ENCODE data around the gene ADAMTS7.
"Not testable (repeated sequence)": the region's sequence is repeated elsewhere in the genome, so short reads cannot be mapped to it uniquely, and the experiment has no call there.

ADAMTS7 gene

DNA sequence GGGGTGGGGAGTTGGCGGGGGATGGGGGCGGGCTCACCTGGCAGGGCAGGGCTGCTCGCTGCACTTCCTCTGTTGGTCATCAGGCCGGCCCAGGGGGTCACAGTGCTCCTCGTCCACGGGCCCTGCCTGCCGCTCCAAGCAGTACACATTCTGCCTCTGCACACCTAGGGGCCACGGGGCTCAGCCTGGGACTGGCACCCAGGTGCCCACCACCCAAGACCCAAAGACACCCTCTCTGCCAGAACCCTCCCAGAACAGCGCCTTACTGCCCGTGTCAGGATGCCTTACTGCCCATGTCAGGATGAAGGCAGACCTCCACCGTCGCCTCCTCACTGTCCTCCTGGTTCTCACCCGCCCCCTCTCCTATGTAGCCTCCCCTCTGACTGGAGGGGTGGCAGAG is 43.2 kb downstream of the ADAMTS7 start:
- Histone ChIP-seq H3K4me3 (ENCODE audit: low read length) (no peak overlapping the region), H3K36me3 (ENCODE audit: insufficient read depth, low read depth, low read length) (no peaks in the 10 kb centered on the region), H3K4me1 (ENCODE audit: insufficient read depth, low read length) (peaks cover 5% of the 10 kb centered on the region; the same call in 1 of the 2 replicates), H3K27ac (ENCODE audit: low read length) (no peak overlapping the region), H3K9ac (ENCODE audit: low read depth, low read length) (no peak overlapping the region), H3K9me3 (ENCODE audit: insufficient read depth, low read depth, low read length) (no peaks in the 10 kb centered on the region), H3K27me3 (ENCODE audit: insufficient read depth, low read length) (no peaks in the 10 kb centered on the region)

DNA sequence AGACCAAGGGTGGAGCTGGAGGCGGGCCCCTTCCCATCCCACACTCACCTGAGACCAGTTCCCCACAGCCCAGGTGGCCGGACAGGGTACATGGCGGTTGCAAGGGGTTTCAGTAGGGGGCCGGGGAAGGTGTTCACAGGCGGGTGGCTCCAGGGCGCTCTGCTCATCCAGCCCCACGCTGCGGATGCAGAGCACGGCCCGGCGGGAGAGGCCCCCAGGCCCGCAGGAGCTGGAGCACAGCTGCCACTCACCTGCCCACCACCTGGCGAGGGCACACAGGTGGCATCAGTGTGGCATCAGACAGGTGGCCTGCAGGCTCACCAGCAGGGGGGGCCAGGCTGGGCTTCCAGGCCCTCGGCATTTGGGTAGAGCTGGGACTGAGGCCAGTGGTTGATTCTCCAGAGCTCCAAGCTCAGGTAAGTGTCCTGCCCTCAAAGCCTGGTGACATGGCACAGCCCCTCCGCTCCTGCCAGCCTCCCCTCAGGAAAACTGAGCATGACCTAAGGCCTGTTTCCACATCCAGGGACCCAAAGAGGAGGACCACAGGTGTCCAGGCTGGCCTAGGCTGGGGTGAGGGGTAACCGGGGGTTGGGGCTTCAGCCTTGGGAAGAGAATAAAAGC is 43.8 kb downstream of the ADAMTS7 start:
- H3K27ac ChIP-seq (ENCODE audit: low read length): no peak overlapping the region
- no peak overlapping the region for H3K9ac ChIP-seq (ENCODE audit: low read depth, low read length)
- H3K36me3 ChIP-seq (ENCODE audit: insufficient read depth, low read depth, low read length): no peaks in the 10 kb centered on the region
- H3K9me3 ChIP-seq (ENCODE audit: insufficient read depth, low read depth, low read length): no peaks in the 10 kb centered on the region
- peaks cover 5% of the 10 kb centered on the region; the same call in 1 of the 2 replicates for H3K4me1 ChIP-seq (ENCODE audit: insufficient read depth, low read length)
- H3K4me3 ChIP-seq (ENCODE audit: low read length): no peak overlapping the region
- H3K27me3 ChIP-seq (ENCODE audit: insufficient read depth, low read length): no peaks in the 10 kb centered on the region

DNA sequence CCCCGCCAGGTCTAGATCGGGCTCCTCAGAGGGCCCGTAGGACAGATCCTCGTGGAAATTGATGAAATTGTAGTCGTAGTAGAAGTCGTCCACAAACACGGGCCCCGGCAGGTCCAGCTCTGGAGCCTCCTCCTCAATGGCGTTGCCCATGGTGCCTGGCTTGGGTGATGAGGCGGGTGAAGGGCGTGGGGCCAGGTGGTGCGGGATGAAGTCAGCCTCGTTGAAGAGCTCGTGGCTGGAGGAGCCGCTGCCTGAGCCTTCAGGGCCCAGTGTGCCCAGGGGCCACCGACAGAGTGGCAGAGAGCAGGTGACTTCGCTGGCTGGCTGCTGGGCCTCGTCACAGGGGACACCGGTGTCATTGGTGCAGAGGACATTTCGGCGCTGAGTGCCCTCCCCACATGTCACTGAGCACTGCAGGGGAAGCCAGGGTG is 44.6 kb downstream of the ADAMTS7 start:
- not testable (repeated sequence) for H3K4me3 ChIP-seq (ENCODE audit: low read length); H3K4me1 ChIP-seq (ENCODE audit: insufficient read depth, low read length); H3K27ac ChIP-seq (ENCODE audit: low read length); H3K27me3 ChIP-seq (ENCODE audit: insufficient read depth, low read length); H3K9ac ChIP-seq (ENCODE audit: low read depth, low read length); H3K9me3 ChIP-seq (ENCODE audit: insufficient read depth, low read depth, low read length); H3K36me3 ChIP-seq (ENCODE audit: insufficient read depth, low read depth, low read length)

DNA sequence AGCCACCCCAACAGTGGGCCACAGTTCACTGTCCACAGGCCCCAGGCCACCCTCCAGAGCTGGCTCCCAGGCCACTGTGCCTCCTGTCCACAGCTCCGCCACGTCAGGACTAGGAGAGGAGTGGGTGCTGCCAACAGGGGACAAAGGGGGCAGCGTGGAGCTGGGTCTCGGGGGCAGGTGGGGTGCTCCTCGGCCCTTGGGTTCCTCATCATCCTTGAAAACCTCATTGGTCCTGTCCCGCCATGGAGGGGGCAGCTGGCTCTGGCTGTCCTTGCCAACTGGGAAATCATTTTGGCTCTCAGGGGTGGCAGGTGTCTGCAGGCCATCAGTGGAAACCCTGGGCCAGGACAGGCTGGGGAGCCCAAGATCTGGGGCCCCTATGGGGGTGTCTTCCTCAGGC is 45.2 kb downstream of the ADAMTS7 start:
- Histone ChIP-seq H3K36me3 (ENCODE audit: insufficient read depth, low read depth, low read length) (no peaks in the 10 kb centered on the region), H3K4me1 (ENCODE audit: insufficient read depth, low read length) (peaks cover 5% of the 10 kb centered on the region; the same call in 1 of the 2 replicates), H3K9me3 (ENCODE audit: insufficient read depth, low read depth, low read length) (no peaks in the 10 kb centered on the region), H3K27ac (ENCODE audit: low read length) (no peak overlapping the region), H3K9ac (ENCODE audit: low read depth, low read length) (no peak overlapping the region), H3K27me3 (ENCODE audit: insufficient read depth, low read length) (no peaks in the 10 kb centered on the region), H3K4me3 (ENCODE audit: low read length) (no peak overlapping the region)

DNA sequence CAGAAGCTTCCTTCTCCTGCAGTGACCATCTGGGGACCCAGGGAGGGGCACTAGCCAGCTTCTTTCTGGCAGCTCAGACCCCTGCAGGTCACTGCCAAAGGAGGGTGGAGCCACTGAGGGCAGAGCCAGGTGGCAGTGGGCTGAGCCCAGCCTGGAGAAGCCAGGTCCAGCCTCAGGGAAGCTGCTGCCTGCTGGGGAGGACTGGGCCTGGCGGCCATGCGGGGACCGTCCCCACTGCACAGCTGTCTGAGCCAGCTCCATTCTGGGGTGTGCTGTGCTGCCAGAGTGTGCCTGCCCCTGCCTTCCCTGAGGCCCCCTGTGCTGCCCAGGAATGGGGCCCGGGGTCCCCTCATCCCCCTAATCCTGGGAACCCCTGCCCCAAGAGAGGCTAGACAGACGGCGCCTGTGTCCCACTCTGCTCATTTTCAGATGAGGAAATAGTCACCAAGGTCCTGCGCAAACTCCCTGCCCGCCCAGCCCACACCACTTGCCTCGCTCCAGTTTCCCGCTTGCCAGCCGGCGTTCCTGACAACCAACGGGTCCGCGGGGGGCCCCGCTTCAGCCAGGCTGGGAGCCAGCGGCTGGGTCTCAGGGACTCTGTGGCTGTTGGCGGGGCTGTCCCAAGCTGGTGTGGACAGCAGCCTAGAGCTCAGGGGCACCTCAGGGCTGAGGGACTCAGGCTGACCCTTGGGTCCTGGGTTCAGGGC is 46.0 kb downstream of the ADAMTS7 start:
- H3K36me3 ChIP-seq (ENCODE audit: insufficient read depth, low read depth, low read length); H3K27me3 ChIP-seq (ENCODE audit: insufficient read depth, low read length); H3K4me3 ChIP-seq (ENCODE audit: low read length); H3K9me3 ChIP-seq (ENCODE audit: insufficient read depth, low read depth, low read length); H3K4me1 ChIP-seq (ENCODE audit: insufficient read depth, low read length); H3K27ac ChIP-seq (ENCODE audit: low read length); H3K9ac ChIP-seq (ENCODE audit: low read depth, low read length): not testable (repeated sequence)

DNA sequence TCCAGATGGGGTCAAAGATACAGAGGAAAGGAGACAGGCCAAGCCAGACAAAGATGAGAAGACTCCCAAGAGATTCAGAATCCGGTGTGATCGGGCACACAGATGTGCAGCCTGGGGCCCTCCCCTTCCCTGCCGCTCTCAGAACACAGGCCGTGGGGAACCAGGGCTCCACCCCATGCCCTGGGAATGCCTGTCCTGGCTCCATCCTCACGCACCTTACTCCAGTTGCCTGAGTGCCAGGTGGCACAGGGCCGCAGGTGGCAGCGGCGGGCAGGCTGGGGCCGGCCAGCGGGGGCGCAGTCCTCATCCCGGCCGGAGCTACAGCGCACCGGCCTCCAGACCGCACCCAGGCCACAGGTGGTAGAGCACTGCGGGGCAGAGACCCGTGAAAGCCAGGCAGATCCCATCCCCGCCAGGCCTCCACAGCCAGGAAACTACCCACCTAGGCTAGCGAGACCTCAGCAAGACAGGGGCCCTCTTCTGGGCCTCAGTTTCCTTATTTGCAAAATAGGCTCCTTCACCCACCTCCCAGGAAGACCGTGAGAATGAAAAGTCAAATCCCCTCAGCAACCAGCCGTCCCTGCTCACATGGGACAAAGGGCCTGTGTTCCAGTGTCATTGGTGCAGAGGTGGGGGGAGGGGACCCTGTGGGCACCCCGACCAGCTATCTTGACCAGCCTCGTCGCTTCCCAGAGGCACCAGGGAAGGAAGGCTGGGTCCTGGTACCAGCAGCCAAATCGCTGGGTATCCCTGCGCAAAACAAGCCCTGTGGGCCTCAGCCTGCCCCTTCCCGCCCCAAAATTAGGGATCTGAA is 46.7 kb downstream of the ADAMTS7 start:
- H3K9me3 ChIP-seq (ENCODE audit: insufficient read depth, low read depth, low read length); H3K9ac ChIP-seq (ENCODE audit: low read depth, low read length); H3K27me3 ChIP-seq (ENCODE audit: insufficient read depth, low read length); H3K4me3 ChIP-seq (ENCODE audit: low read length); H3K4me1 ChIP-seq (ENCODE audit: insufficient read depth, low read length); H3K36me3 ChIP-seq (ENCODE audit: insufficient read depth, low read depth, low read length); H3K27ac ChIP-seq (ENCODE audit: low read length): not testable (repeated sequence)

DNA sequence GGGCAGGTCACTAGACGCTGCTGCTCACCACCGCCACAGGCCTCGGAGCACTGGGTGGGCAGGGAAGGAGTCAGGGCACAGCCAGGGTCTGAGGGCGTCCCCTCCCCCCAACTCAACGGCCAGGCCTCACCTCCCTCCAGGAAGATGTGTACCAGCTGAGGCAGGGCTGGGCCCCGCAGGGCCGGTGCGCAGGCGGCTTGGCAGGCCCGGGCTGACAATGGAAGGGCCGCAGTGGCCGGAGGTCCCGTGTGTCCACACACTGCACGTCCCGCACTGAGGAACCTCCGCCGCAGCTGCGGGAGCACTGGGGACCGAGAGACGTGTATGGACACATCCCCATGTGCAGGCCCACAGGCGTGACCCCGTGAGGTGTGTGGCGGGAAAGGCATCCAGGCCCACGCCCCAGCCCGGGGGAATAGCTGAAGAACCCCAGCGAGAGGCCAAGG is 47.4 kb downstream of the ADAMTS7 start:
- Histone ChIP-seq H3K27me3 (ENCODE audit: insufficient read depth, low read length) (no peaks in the 10 kb centered on the region), H3K4me1 (ENCODE audit: insufficient read depth, low read length) (peaks cover 5% of the 10 kb centered on the region; the same call in 1 of the 2 replicates), H3K9ac (ENCODE audit: low read depth, low read length) (no peak overlapping the region), H3K36me3 (ENCODE audit: insufficient read depth, low read depth, low read length) (no peaks in the 10 kb centered on the region), H3K27ac (ENCODE audit: low read length) (no peak overlapping the region), H3K9me3 (ENCODE audit: insufficient read depth, low read depth, low read length) (no peaks in the 10 kb centered on the region), H3K4me3 (ENCODE audit: low read length) (no peak overlapping the region)

DNA sequence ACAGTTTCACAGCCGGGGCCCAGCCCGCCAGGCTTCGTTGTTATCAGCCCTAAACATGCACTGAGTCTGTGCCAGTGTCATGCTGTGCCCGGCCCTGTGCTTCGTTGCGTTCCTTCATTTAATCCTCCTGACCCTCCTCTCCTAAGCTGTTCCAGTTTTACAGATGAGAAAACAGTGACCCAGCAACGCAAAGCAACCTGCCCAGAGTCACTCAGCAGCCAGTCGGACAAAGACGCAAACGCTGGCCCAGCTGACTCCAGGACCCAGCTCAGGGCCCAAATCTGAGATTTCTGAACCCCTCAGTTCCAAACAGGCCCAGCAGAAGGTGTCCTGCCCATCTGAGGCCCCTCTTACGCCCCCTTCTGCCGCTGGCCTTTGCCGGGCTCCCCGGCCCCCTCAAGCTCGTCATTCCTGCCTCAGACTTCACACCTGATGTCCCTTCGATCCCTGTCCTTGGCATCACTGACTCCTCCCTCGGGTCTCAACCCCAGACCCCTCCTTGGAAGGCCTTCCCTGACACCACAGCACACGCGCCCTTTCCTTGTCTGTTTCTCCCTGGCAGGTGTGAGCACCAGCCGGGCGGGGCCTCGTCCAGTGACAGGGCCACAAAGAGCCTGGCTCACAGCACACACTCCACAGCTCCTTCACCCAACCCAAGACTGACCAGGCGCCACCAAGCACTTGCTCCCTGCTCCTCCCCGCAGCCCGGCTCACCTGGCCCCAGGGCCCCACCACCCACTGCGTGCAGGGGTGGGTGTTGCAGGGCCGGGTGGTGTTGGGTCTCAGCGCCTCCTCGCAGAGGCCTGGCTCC is 48.1 kb downstream of the ADAMTS7 start:
- Histone ChIP-seq H3K27ac (ENCODE audit: low read length) (no peak overlapping the region), H3K9me3 (ENCODE audit: insufficient read depth, low read depth, low read length) (no peaks in the 10 kb centered on the region), H3K27me3 (ENCODE audit: insufficient read depth, low read length) (no peaks in the 10 kb centered on the region), H3K4me3 (ENCODE audit: low read length) (no peak overlapping the region), H3K9ac (ENCODE audit: low read depth, low read length) (no peak overlapping the region), H3K36me3 (ENCODE audit: insufficient read depth, low read depth, low read length) (no peaks in the 10 kb centered on the region), H3K4me1 (ENCODE audit: insufficient read depth, low read length) (peaks cover 2% of the 10 kb centered on the region; the same call in 1 of the 2 replicates)

DNA sequence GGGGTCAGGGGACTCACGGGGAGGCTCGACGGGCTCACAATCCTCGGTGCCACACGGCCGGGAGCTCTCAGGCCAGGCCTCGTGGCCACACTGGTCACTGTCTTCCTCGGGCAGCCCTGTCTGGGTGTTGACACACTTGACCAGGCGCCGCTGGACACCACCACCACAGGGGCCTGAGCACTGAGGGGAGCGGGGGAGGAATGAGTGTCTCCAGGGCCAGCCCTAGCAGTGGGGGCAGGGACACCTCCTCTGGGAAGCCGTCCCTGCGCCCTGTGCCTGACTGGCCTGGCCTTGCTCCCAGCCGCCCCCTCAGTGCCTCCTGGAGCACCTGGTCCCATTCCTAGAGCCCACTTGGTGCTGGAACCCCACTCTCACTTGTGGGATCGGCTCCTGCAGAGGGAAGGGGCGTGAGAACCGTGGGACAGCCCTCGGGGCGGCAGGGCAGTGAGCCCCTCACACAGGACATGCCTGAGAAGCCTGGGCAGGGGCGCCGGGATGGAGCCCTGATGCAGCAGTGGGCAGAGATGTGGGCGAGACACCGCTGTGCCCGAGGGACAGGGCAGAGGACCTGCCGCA is 48.8 kb downstream of the ADAMTS7 start:
- not testable (repeated sequence) for H3K9ac ChIP-seq (ENCODE audit: low read depth, low read length); H3K4me1 ChIP-seq (ENCODE audit: insufficient read depth, low read length); H3K27me3 ChIP-seq (ENCODE audit: insufficient read depth, low read length); H3K4me3 ChIP-seq (ENCODE audit: low read length); H3K9me3 ChIP-seq (ENCODE audit: insufficient read depth, low read depth, low read length); H3K36me3 ChIP-seq (ENCODE audit: insufficient read depth, low read depth, low read length); H3K27ac ChIP-seq (ENCODE audit: low read length)

DNA sequence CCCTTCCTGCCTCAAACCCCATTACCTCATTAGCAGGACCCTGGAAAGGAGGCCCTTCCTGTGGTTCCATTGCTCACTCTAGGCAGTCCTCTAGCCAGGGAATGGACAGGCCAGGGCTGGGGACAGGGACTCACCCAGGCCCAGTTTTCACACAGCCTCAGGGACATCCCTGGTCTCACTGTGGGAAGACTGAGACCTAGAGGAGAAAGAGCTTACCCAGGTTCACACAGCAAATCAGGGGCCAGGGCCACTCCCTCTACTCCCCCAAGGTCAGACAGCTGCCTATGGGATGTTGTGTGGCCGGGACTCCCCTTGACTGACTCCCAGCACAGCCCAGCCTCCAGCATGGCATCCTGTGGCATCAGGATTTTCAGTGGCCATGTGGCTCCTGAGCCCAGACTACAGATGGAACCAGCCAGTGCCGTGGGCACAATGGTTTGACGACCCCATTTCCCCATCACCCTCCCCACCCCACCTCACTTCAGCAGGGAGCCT is 49.3 kb downstream of the ADAMTS7 start:
- Histone ChIP-seq H3K36me3 (ENCODE audit: insufficient read depth, low read depth, low read length) (no peaks in the 10 kb centered on the region), H3K27me3 (ENCODE audit: insufficient read depth, low read length) (no peaks in the 10 kb centered on the region), H3K9me3 (ENCODE audit: insufficient read depth, low read depth, low read length) (no peaks in the 10 kb centered on the region), H3K4me1 (ENCODE audit: insufficient read depth, low read length) (no peaks in the 10 kb centered on the region), H3K9ac (ENCODE audit: low read depth, low read length) (no peak overlapping the region), H3K27ac (ENCODE audit: low read length) (no peak overlapping the region), H3K4me3 (ENCODE audit: low read length) (no peak overlapping the region)

DNA sequence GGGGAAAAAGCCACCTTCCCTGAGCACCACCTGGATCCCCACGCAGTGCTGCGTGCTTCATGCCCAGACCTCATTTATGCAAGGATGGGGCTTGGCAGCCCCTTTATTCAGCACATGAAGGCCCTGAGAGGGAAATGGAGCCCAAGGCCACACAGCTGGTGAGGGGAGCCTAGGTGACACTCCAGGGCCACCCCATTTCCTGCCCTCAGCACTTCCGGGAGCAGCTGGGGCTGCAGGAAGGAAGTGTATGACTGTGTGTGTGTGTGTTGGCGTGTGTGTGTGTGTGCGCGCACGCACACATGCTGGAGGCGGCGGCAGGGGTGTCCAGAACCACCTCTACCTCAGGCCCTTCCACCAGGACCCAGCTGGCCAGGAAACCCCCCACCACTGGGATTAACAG is 49.8 kb downstream of the ADAMTS7 start:
- H3K4me3 ChIP-seq (ENCODE audit: low read length); H3K36me3 ChIP-seq (ENCODE audit: insufficient read depth, low read depth, low read length); H3K9ac ChIP-seq (ENCODE audit: low read depth, low read length); H3K27ac ChIP-seq (ENCODE audit: low read length); H3K27me3 ChIP-seq (ENCODE audit: insufficient read depth, low read length); H3K9me3 ChIP-seq (ENCODE audit: insufficient read depth, low read depth, low read length); H3K4me1 ChIP-seq (ENCODE audit: insufficient read depth, low read length): not testable (repeated sequence)

Measured in iPS-20b (cell line).